HL-60 (cell line): ENCODE data around the gene SLC29A4.

Experiments
- DNase-seq, 2 experiments: peaks; one replicate each; pipeline ENCODE4 v3.0.0-alpha.2; 2010 to 2020; ENCODE audit warnings: low read depth in 1 of 2, low spot score in 1 of 2
- H3K27ac ChIP-seq: fragments of 250-450 bp; sonication (Bioruptor Pico); replicated peaks from 2 replicates; pipeline ENCODE4 v1.5.1; 2020; ENCODE audit warnings: mild to moderate bottlenecking, moderate library complexity
- H3K27me3 ChIP-seq: fragments of 250-450 bp; sonication (Bioruptor Pico); 2 replicates; pipeline ENCODE4 v1.5.1; 2021; ENCODE audit warnings: mild to moderate bottlenecking, moderate library complexity; ENCODE audit not compliant: insufficient read depth, poor library complexity, severe bottlenecking
- H3K4me3 ChIP-seq: replicated peaks from 2 replicates; pipeline ENCODE4 v1.5.1; 2011; ENCODE audit warnings: mild to moderate bottlenecking, control low read depth, low read length; ENCODE audit not compliant: insufficient read depth
- GABPA ChIP-seq: IDR thresholded peaks from 2 replicates; pipeline ENCODE4 v1.6.1; 2012; ENCODE audit warnings: low read depth
- POLR2AphosphoS5 ChIP-seq: IDR thresholded peaks from 2 replicates; pipeline ENCODE4 v1.6.1; 2012; ENCODE audit warnings: low read depth
- REST ChIP-seq: IDR thresholded peaks from 2 replicates; pipeline ENCODE4 v1.6.1; 2012; ENCODE audit warnings: low read depth; ENCODE audit not compliant: insufficient replicate concordance
- SPI1 ChIP-seq: IDR thresholded peaks from 2 replicates; pipeline ENCODE4 v1.6.1; 2012; ENCODE audit warnings: low read depth, mild to moderate bottlenecking, borderline replicate concordance
- TF ChIP-seq, protein P1 (sequence below): IDR thresholded peaks from one replicate; pipeline ENCODE4 v1.5.1; 2011; ENCODE audit warnings: low read length, control low read depth, inconsistent platforms; ENCODE audit not compliant: insufficient read depth

The SLC29A4 gene

GRCh38 chr7:5342631-5343030 is 59.9 kb downstream of the SLC29A4 start:
- H3K27ac ChIP-seq: no peak overlapping the region
- H3K27me3 ChIP-seq: no peaks in the 10 kb centered on the region
- H3K4me3 ChIP-seq: no peak overlapping the region
- no peak for DNase-seq
- TF ChIP-seq, protein P1, sequence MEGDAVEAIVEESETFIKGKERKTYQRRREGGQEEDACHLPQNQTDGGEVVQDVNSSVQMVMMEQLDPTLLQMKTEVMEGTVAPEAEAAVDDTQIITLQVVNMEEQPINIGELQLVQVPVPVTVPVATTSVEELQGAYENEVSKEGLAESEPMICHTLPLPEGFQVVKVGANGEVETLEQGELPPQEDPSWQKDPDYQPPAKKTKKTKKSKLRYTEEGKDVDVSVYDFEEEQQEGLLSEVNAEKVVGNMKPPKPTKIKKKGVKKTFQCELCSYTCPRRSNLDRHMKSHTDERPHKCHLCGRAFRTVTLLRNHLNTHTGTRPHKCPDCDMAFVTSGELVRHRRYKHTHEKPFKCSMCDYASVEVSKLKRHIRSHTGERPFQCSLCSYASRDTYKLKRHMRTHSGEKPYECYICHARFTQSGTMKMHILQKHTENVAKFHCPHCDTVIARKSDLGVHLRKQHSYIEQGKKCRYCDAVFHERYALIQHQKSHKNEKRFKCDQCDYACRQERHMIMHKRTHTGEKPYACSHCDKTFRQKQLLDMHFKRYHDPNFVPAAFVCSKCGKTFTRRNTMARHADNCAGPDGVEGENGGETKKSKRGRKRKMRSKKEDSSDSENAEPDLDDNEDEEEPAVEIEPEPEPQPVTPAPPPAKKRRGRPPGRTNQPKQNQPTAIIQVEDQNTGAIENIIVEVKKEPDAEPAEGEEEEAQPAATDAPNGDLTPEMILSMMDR: no peak
- no peak for TF ChIP-seq POLR2AphosphoS5

GRCh38 chr7:5343884-5344283 is 61.1 kb downstream of the SLC29A4 start:
- Histone ChIP-seq H3K27me3 (no peaks in the 10 kb centered on the region), H3K4me3 (no peak overlapping the region), H3K27ac (no peak overlapping the region)
- no peak for DNase-seq
- TF ChIP-seq, protein P1: no peak
- TF ChIP-seq REST (no peak), POLR2AphosphoS5 (no peak), GABPA (no peak), SPI1 (no peak)

DNA sequence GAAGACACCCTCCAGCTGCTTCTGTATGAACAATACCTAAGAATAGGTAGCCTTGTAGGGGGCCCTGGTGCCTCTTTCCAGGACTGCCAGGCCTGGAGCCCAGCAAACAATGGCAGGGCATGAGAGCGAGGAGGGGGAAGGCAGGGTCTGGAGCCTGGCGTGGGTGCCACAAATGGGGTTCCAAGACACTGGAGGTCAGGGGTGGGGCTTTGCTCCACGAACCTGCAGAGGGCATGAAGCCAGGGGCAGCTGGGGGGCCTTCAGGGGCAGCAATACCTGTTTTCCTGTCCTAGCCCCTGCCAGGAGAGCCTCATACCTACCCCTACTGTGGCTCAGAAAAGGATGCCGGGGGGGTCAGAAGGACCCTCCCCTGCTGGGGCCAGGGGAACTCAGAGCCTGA is 61.6 kb downstream of the SLC29A4 start:
- Histone ChIP-seq H3K4me3 (no peak overlapping the region), H3K27ac (no peak overlapping the region), H3K27me3 (no peaks in the 10 kb centered on the region)
- TF ChIP-seq REST (no peak), SPI1 (no peak), POLR2AphosphoS5 (no peak), GABPA (no peak)
- TF ChIP-seq, protein P1: no peak
- DNase-seq: no peak

DNA sequence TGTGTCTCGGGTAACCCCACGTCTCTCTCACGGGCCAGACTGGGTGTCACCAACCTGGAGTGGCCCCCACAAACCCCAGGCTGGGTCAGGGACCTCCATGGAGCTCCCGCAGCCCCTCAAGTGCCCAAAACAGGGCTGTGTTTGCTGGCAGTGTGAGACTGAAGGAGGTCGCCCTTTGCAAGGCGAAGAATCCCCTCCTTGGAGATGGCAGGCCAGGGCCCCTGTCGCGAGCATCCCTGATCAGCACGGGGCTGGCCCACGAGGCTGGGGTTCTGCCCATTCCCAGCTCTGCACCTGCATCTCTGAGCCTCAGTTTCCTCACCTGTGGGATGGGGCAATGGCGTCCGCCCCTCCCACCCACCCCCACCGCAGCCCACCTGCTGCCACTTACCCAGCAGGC is 62.4 kb downstream of the SLC29A4 start:
- DNase-seq: no peak
- Histone ChIP-seq H3K27me3 (no peaks in the 10 kb centered on the region), H3K4me3 (no peak overlapping the region), H3K27ac (no peak overlapping the region)
- no peak for TF ChIP-seq POLR2AphosphoS5
- no peak for TF ChIP-seq GABPA
- no peak for TF ChIP-seq SPI1
- TF ChIP-seq, protein P1: no peak
- TF ChIP-seq REST: no peak
